ENCODE data around the gene ANXA1.

Gene ANXA1

GRCh38 chr9:73202980-73203379, 51.3 kb downstream of the ANXA1 start:
- in situ Hi-C loops (cut with MboI; ENCODE audit: low sequenced_read_pairs): no loop called here

DNA sequence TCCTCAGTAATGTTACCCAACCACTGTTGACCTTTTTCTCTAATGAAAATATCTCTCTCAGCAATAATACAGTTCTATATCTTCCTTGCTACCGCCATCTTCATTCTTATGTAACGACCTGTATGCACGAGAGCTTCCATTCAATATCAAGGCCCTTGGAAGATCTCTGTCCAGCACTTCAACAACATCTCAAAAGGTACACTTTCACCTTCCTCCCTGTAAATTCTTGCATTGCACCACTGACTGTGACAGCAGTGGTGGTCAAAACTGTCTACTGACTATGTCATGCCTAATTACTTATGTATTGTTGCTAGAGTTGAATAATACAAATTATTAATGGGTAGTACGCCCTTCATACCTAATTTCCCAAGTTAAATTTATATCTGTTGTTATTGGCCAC, 53.3 kb downstream of the ANXA1 start:
- in situ Hi-C loops (cut with MboI; ENCODE audit: low sequenced_read_pairs): no loop called here

DNA sequence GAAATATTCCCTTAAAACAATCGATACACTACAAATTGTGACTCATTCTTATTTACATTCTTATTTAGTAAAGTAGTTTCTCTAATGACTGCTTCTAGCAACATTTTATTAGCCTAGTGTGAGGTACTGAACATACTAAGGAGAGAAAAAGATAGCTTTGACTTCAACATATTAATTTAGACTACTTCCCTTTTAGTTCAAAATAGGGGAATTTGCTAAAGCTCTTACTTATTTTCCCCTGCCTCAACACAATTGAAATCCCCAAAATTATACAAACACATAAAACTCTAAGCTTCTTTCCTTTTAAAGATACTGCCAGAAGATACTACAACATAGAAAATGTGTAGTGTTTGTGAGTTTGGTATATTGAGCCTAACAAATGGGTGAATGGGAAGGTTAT, 55.2 kb downstream of the ANXA1 start:
- in situ Hi-C loops (cut with MboI; ENCODE audit: low sequenced_read_pairs): no loop called here

- in situ Hi-C loops (cut with MboI; ENCODE audit: low sequenced_read_pairs): no loop called here
Measured at GRCh38 chr9:73210886-73211666, 59.4 kb downstream of the ANXA1 start.

GRCh38 chr9:73213300-73213699, 61.6 kb downstream of the ANXA1 start:
- in situ Hi-C loops (cut with MboI; ENCODE audit: low sequenced_read_pairs): no loop called here

GRCh38 chr9:73215249-73215648, 63.6 kb downstream of the ANXA1 start:
- in situ Hi-C loops (cut with MboI; ENCODE audit: low sequenced_read_pairs): no loop called here

DNA sequence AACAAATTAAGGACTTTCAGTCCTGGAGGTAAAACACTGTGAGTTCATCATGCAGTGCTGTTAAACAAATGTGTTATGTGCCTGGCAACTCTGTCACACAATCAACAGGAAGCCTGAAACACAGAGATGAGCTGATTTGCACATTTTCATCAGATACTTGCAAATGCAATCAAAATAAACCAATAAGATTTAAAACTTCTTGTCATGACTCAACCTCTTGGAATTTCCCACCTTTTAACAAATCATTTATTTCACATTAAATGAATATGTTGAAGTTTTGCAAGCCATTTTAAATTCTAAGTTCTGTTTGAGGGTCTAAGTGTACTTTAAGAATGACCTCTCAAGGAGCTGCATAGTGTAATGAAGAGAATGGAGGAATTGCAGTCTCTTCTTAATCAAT, 64.4 kb downstream of the ANXA1 start:
- in situ Hi-C loops (cut with MboI; ENCODE audit: low sequenced_read_pairs): no loop called here

Measured in hTERT RPE-1 (cell line).